ENCODE data around the gene TMC8.
"Not testable (repeated sequence)": the region's sequence is repeated elsewhere in the genome, so short reads cannot be mapped to it uniquely, and the experiment has no call there.

The TMC8 gene

DNA sequence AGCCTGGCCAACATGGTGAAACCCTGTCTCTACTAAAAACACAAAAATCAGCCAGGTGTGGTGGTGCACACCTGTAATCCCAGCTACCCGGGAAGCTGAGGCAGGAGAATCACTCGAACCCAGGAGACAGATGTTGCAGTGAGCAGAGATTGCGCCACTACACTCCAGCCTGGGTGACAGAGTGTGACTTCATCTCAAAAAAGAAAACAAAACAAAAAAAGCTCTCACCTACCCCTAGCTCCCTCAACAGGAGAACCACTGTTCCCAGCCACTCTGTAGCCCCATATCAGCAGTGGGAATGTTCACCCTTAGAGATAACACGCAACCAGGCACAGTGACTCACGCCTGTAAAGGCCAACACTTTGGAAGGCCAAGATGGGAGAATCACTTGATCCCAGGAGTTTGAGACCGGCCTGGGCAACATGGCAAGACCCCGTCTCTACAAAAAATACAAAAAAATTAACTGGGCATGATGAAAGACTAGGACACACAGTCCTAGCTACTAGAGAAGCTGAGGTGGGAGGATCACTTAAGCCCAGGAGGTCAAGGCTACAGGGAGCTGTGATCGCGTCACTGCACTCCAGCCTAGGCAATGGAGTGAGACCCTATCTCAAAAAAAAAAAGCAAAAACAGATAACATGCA is 5.4 kb downstream of the TMC8 start:
- no peak for DNase-seq (ENCODE audit: low read depth)

DNA sequence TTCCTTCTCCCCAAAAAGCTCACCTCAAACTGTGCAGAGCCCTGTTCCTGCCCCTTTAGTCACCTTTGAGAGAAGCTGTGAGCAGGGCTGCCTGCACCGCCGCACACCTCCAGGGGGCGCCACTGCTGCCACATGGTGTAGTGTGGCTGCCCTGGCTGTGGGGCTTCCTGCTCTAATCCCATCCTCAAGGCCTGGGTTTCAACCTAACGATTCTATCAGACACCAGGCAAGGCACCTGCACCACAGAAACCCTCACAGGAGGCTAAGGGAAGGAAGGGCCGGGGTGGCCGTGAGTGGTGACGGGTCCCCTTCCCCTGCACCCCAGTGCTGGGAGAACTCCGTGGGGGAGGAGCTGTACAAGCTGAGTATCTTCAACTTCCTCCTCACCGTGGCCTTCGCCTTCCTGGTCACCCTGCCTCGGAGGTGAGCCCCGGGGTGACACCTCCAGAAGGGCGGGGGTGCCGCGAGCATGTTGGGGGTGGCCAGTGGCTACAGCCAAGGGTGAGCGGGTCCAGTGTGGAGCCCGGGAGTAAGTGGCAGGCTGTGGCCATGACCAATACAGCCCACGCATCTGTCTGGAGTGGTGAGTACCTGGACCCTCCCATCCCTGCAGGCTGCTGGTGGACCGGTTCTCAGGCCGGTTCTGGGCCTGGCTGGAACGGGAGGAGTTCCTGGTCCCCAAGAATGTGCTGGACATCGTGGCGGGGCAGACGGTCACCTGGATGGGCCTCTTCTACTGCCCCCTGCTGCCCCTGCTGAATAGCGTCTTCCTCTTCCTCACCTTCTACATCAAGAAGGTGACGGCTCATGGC is 7.0 kb downstream of the TMC8 start:
- DNase-seq (ENCODE audit: low read depth) = no peak

DNA sequence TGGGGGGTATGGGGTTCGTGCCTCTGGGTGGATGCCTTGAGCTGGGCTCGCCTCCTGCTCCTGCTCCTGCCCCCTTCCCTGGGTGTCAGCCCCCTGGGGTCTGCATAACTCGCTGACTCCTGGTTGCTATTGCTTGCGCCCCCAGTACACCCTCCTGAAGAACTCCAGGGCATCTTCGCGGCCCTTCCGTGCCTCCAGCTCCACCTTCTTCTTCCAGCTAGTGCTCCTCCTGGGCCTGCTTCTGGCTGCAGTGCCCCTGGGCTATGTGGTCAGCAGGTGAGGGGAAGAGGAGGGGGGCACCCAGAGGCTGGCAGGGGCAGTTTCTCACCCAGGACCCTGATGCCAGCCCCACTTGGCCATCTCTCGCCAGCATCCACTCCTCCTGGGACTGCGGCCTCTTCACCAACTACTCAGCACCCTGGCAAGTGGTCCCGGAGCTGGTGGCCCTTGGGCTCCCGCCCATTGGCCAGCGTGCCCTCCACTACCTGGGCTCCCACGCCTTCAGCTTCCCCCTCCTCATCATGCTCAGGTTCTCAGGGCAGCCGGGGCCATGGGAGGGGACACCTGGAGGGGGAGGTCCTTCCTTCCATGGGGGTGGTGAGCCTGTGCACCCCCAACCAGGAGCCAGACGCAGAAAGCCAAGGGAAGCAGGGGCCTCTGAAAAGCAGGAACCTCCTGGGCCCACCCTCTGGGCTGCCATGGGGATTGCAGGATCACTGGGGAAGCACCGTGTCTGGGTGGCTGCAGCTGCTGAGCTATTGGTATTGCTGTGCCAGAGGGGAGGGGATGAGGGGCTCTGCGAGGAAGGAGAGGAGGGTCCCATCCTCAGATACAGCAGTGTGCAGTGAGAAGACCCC is 7.9 kb downstream of the TMC8 start:
- DNase-seq (ENCODE audit: low read depth) = no peak

DNA sequence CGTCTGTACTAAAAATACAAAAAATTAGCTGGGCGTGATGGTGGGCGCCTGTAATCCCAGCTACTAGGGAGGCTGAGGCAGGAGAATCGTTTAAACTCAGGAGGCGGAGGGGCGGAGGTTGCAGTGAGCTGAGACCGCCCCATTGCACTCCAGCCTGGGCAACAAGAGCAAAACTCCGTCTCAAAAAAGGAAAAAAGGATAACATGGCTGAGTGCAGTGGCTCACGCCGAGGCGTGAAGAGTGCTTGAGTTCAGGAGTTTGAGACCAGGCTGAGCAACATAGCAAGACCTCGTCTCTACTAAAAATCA is 9.2 kb downstream of the TMC8 start:
- not testable (repeated sequence) for DNase-seq (ENCODE audit: low read depth)

DNA sequence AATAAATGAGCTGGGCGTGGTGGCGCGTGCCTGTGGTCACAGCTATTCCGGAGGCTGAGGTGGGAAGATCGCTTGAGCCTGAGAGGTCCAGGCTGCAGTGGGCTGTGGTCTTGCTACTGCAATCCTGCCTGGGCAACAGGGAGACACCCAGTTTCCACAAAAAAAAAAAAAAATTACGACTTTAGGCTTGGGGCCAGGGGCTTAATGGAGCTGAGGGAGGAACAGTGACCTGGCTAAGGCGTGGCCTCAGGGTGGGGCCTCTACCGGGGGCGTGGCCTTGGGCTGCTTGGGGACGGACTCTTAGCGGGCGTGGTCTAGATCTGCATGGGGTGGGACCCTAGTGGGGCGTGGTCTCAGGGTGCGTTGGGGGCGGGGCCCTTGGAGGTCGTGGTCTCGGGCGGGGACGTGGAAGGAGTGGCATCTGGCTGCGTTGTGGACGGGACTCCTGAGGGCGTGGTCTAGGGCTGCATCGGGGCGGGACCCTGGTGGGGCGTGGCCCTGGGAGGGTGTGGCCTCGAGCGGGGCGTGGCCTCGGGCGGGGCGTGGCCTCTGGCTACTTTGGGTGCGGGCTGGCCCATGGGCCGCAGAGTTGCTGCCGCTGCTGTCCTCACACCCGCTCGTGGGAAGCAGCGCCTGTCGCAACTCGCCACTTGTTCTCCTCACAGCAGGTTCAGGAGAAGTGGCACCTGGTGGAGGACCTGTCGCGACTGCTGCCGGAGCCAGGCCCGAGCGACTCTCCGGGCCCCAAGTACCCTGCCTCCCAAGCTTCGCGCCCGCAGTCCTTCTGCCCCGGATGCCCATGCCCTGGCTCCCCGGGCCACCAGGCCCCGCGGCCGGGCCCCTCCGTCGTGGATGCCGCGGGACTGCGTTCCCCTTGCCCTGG is 9.8 kb downstream of the TMC8 start:
- DNase-seq (ENCODE audit: low read depth) = peak; percentile 97

DNA sequence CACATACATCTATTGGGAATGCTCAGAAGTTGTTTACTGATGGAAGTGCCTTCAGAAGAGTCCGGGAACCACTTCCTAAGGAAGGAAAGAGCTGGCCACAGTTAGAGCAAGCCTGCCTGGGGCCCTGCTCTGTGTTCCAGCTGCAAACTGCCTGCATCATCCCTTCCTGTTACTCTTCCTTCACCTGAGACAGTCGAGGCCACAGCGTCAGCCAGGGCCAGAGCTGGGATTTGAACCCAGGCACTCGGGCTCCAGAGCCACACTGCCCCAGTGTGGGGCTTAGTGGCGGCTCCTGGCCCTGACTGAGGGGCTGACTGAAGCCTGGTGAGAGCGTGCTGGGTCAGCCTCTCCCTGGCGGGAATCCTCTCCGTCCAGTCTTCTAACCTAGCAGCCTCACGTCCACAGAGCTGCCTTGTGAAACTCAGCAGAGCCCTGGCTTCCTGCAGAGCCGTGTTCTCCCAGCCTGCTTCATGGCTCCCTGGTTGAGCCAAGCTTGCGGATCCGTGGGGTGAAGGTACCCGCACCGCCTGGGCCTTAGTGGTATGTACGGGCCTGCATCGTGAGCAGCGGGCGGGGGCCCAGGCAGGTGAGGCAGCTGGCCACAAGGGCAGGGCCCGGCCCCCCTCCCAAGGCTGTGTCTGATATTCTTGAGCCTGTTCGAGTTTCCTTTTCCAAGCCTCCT is 11.0 kb downstream of the TMC8 start:
- DNase-seq (ENCODE audit: low read depth) = no peak

DNA sequence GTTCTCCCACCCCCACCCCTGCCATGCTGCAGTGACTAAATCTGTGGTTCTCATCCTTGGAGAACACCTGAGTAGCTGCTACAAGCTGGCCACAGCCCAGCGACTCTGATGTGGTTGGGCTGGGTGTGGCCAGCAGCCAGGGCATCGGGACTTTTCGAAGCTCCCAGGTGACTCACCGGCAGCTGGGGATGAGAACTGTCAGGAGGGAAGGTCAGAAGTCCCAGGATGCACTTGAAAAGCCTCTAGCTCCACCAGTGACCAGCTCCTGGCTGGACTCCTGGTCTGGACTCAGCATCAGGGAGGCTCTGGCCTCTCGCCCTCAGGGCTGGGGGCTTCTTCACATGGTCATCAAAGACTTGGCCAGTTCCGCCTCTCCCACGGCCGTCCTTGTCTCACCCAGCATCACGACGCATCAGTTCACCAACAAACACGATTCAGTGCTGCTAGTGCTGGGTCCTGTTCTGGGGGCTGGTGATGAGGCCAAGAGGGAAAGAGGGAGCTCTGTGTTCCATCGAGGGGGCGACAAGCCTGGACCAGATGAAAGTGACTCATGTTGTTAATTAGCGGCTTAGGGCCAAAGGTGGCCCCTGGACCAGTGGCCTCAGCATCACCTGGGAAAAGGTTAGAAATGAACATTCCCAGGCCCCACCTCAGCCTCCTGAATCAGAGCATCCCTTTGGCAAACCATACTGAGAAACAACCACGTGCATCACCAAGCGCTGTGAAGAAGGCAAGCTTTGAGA is 11.7 kb downstream of the TMC8 start:
- DNase-seq (ENCODE audit: low read depth) = no peak

DNA sequence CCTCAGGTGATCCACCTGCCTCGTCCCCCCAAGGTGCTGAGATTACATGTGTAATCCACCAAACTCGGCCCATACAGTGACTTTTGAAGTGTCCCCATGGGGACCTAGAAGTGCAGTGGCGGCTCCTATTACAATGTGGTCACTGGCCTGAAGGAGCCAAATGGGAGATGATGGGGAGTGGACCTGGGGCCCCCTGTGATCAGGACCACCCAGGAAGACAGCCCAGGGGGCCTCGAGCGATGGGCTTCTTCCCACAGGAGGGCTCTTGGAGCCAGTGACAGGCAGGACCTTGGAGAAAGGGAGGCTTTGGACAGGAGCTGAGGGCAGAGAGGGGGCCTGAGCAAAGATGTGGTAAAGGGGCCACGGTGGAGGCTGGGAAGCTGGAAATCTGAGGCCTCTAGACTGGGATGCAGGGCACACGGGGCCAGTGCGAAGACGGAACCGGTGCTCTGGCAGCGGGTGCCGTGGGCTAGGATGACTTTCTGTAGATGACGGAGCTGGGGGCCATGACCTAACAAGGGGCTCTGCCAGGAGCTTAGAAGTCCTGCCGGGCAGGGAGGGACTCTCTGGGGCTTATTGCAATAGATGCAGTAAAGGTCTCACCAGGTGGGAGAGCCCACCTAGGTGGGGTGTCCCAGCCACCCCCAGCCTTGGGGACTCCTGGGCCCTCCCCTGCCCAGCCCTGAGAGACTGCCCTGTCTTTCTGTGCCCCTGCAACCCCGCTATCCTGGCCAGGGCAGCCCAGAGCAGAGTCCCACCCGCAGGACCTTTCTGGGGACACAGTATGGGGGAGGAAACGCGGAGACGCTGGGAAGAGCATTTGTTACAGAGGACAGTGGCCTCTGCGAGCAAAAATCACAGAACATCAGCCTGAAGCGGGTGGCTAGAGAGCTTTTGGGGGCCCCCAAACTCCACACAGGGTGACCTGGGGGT is 12.9 kb downstream of the TMC8 start:
- no peak for DNase-seq (ENCODE audit: low read depth)

DNA sequence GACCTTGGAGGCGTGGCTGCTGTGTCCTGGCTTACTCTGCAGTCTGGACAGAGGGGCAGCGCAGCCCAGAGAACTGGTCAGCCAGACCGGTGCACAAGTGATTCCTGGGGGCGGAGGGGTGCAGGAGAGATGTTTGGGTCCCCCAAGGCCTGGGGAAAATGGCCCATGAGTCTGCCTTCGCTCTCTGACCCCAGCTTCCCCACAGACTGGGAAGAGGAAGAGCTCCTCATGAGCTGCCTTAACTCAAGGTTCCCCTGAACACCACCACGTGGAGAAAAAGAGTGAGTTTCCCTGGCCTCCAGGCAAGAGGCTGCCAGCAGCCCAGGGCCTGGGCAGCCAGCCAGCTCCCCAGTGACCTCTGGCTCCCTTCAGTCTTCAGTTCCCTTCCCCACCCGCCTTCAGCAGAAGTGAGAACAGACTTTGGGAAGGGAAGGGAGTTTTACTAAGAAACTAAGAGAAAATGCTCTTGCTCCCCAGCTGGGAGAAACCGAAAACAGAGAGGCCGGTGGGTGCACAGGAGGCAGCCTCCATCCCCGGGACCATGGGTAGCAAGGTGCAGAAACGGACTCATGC is 13.7 kb downstream of the TMC8 start:
- no peak for DNase-seq (ENCODE audit: low read depth)

DNA sequence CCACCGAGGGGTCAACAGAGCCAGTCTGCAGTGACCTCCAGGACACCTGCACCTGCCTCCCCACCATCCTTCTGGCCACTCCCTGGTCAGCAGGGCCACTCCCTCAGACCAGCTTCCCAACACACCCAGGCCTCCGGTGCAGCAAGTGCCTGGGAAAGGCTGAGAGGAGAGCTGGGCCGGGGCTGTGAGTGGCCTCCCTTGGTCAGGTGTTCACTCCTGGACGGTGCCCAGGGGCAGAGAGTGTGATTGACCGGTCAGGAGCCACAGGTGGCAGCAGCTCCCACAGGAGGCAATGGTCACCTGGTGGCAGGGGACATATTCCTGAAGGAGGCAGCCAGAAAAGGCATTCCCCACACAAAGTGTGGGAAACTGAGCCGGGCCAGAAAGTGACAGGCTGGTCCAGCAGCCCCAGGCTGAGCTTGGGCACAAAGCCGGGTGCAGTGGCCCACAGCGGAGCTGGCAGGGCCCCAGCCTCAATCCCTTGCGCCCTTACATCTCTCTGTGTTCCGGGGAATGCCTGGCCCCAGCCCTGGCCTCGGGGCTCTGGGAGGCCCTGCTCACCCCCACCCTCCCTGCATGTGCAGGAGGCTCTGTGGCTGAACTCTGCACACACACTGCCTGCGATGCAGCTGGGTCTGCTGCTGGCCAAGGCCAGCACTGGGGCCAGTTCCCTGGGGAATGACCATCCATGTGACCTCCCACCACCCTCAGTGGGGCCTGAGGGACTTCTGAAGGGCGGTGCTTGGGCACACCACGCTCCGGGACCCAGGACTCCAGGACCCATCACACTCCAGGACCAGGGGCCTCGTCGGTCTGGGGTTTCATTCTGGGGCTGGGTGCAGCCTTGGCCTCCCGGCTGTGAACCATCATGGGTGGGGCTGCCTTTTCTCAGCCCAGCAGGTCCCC is 14.4 kb downstream of the TMC8 start:
- DNase-seq (ENCODE audit: low read depth) = no peak

DNA sequence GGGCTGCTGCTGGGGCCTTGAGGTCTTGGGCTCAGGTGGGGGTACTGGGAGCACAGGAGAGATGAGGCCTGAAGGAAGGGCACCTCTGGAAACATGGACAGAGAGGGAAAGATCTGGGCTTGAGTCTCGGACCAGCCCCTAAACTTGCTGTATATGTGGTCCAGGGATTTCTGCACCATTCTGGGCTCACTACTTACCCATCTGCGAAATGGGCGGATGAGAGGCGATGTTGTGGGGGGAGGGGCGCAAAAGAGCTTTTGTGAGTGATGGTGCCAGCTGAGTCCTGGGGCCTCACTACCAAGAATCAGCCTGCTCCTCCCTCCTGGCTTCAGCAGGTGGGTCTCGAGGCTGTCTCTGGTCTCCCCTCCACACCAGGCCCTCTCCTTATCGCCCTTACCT is 15.9 kb downstream of the TMC8 start:
- DNase-seq (ENCODE audit: low read depth) = no peak

DNA sequence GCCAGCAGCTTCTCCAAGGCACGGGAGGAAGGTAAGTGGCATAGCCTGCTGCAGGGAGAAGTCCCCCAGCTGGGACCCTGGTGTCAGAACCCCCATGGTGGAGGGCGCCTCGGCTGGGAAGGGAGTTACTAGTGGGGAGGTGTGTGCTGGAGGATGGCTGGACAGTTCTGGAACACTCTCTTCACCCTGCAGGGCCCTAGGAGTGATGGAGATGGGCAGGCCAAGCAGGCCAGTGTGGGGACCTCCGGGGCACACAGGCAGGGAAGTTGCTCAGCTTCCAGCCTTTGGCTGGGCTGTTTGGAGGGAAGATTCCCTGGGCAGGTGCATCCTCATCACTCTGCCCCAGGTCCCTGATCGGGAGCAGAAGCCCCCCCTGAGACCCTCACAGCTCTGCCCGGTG is 16.3 kb downstream of the TMC8 start:
- DNase-seq (ENCODE audit: low read depth) = no peak

DNA sequence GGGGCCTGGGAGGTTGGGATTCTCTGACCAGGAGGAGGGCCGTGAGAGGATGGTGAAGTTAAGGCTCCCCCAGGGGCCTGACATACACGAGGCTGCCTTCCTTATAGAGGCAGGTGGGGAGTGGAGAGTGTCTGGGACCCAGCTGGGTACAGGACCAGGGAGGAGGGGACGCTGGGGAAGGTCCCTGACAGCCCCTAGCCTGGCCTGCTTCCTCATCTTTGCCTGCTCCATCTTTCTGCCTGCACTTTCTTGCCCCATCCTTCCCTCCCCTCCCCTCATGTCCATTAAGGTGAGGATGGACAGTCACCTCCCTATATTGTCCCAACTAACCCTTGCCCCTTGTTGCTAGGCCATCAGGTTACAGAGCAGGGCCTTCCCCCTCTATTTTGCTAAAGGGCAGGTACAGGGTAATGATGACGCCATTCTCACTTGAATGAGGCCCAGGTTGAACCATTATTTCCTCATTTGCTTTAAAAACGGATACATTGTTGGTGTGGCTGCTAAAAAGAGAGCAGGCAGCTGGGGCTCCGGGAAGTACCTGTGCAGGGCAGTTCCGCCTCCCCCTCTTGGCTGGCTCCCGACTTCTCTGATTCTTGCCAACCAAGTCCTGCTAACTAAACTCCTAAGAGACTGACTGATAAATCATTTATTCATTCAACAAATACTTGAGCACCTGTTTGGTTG is 16.9 kb downstream of the TMC8 start:
- no peak for DNase-seq (ENCODE audit: low read depth)

DNA sequence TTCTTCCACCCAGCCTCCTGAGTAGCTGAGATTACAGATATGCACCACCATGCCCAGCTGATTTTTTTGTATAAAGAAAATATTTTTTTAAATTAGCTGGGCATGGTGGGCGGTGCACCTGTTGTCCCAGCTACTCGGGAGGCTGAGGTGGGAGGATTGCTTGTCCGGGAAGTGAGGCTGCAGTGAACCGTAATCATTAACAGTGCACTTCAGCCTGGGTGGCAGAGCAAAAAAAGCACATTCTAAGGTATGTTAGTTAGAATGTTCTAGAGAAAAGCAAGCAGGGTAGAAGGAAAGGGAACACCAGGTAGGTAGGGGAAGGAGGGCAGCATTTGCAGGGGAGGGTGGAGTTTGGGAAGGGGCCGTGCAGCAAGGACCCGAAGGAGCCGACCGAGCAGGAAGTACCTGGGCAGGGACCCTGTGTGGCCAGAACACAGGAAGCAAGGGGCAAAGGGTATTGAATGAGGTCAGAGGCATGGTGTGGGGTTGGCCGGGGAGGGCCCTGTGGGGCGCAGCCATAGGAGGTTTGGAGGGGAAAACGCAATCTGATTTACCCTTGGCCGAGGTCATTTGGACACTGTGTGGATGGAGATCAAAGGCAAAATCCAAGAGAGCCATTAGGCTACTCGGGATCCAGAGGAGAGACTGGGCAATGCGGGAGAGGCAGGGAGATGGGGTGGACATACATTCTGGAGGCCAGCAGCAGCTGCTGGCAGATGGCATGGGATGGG is 17.9 kb downstream of the TMC8 start:
- DNase-seq (ENCODE audit: low read depth) = no peak

DNA sequence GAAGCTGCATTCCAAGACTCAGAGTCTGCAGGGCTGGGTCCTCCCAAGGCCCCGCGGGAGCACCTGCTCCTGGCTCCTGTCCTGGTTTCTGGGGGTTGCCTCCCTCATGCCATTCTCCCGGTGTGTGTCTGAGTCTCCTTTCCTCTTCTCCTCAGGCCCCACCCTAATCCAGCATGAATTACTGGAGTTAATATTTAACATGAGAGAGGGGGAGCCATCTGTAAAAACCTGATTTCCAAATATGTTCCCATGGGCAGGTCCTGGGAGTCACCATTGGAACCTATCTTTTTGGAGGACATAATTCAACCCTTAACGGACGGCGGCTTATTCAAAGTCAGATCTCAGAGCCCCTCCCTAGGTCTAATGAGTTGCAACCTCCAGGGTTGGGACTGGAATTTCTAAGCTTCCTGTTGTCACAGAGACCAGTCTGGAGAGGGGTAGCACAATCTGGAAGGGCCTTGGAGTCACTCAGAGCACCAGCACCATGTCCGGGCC is 21.0 kb downstream of the TMC8 start:
- no peak for DNase-seq (ENCODE audit: low read depth)

DNA sequence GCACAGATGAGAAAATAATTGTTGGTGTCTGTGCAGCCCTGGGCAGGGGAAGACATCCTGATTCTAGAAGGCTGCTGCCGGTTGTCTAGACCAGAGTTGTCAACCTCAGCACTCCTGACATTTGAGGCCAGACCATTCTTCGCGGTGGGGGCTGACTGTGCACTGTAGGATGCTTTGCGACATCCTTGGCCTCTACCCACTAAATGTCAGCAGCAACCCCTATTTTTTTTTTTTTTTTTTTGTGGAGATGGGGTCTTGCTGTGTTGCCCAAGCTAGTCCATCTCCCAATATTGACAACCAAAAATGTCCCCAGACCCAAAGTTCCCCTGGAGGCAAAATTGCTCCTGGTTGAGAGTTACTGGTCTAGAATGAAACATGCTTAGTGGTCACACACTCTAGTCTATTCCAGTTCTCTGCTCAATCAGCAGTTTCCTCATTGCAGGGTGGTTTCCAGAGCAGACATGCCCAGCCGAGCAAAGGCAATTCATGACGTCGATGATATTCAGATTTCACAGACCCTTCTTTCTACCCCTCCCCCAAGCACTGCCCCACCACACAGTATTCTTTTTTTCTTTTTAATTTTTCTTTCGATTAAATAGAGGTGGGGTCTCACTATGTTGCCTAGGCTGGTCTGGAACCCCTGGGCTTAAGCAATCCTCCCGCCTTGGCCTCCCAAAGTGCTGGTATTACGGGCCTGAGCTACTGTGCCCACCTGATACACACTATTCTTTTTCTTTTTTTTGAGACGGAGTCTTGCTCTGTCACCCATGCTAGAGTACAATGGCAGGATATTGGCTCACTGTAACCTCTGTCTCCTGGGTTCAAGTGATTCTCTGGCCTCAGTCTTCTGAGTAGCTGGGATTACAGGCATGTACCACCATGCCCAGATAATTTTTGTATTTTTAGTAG is 24.6 kb downstream of the TMC8 start:
- no peak for DNase-seq (ENCODE audit: low read depth)
